Measurements from ENCODE around the gene PML.

- no peak for TF ChIP-seq YY1 (IDR thresholded peaks at IDR 0.05; ENCODE audit: low read depth)
- TF ChIP-seq RAD21 (IDR thresholded peaks at IDR 0.05; ENCODE audit: low read depth), result peak; percentile 56
- no peak for TF ChIP-seq EP300 (IDR thresholded peaks at IDR 0.05; ENCODE audit: borderline replicate concordance)
- TF ChIP-seq, protein P1, sequence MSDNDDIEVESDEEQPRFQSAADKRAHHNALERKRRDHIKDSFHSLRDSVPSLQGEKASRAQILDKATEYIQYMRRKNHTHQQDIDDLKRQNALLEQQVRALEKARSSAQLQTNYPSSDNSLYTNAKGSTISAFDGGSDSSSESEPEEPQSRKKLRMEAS (IDR thresholded peaks at IDR 0.05), result no peak
- TF ChIP-seq TAF1 (IDR thresholded peaks at IDR 0.05; ENCODE audit: low read depth), result no peak
- no peak for TF ChIP-seq FOXM1 (IDR thresholded peaks at IDR 0.05; ENCODE audit: borderline replicate concordance, low read depth)
- TF ChIP-seq, protein P2, sequence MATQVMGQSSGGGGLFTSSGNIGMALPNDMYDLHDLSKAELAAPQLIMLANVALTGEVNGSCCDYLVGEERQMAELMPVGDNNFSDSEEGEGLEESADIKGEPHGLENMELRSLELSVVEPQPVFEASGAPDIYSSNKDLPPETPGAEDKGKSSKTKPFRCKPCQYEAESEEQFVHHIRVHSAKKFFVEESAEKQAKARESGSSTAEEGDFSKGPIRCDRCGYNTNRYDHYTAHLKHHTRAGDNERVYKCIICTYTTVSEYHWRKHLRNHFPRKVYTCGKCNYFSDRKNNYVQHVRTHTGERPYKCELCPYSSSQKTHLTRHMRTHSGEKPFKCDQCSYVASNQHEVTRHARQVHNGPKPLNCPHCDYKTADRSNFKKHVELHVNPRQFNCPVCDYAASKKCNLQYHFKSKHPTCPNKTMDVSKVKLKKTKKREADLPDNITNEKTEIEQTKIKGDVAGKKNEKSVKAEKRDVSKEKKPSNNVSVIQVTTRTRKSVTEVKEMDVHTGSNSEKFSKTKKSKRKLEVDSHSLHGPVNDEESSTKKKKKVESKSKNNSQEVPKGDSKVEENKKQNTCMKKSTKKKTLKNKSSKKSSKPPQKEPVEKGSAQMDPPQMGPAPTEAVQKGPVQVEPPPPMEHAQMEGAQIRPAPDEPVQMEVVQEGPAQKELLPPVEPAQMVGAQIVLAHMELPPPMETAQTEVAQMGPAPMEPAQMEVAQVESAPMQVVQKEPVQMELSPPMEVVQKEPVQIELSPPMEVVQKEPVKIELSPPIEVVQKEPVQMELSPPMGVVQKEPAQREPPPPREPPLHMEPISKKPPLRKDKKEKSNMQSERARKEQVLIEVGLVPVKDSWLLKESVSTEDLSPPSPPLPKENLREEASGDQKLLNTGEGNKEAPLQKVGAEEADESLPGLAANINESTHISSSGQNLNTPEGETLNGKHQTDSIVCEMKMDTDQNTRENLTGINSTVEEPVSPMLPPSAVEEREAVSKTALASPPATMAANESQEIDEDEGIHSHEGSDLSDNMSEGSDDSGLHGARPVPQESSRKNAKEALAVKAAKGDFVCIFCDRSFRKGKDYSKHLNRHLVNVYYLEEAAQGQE (IDR thresholded peaks at IDR 0.05; ENCODE audit: low read depth), result no peak
- TF ChIP-seq TEAD4 (IDR thresholded peaks at IDR 0.05), result no peak
Measured at GRCh38 chr15:73950831-73951561, 43.5 kb upstream of the PML start.
